GM15510 (cell line): Measurements from ENCODE around the gene GFOD1.

Source experiments
- POLR2A ChIP-seq: IDR thresholded peaks from 3 replicates; pipeline ENCODE4 v1.6.1; 2011; ENCODE audit warnings: borderline replicate concordance; ENCODE audit not compliant: insufficient read length; ENCODE audit errors: extremely low read depth

GFOD1 gene

GRCh38 chr6:13420269-13420668 is 67.1 kb downstream of the GFOD1 start:
- TF ChIP-seq POLR2A = no peak

- TF ChIP-seq POLR2A = no peak
These were observed 67.8 kb downstream of the GFOD1 start for GRCh38 chr6:13419422-13420195.

- no peak for TF ChIP-seq POLR2A
These were observed 68.6 kb downstream of the GFOD1 start for GRCh38 chr6:13418844-13419243.

- TF ChIP-seq POLR2A = no peak
These were observed 69.4 kb downstream of the GFOD1 start for GRCh38 chr6:13417954-13418353.

GRCh38 chr6:13417431-13417830 is 70.0 kb downstream of the GFOD1 start:
- no peak for TF ChIP-seq POLR2A

- no peak for TF ChIP-seq POLR2A
These were observed 72.1 kb downstream of the GFOD1 start for GRCh38 chr6:13415283-13415682.

GRCh38 chr6:13413900-13414555 is 73.4 kb downstream of the GFOD1 start:
- TF ChIP-seq POLR2A = no peak

- no peak for TF ChIP-seq POLR2A
These were observed 73.9 kb downstream of the GFOD1 start for GRCh38 chr6:13413466-13413862.

- no peak for TF ChIP-seq POLR2A
These were observed 74.5 kb downstream of the GFOD1 start for GRCh38 chr6:13412639-13413465.

GRCh38 chr6:13412211-13412610 is 75.2 kb downstream of the GFOD1 start:
- TF ChIP-seq POLR2A = no peak

- TF ChIP-seq POLR2A = no peak
These were observed 75.9 kb downstream of the GFOD1 start for GRCh38 chr6:13411484-13411883.

GRCh38 chr6:13409991-13410390 is 77.4 kb downstream of the GFOD1 start:
- no peak for TF ChIP-seq POLR2A

- no peak for TF ChIP-seq POLR2A
These were observed 79.4 kb downstream of the GFOD1 start for GRCh38 chr6:13407709-13408695.

- TF ChIP-seq POLR2A = no peak
These were observed 80.1 kb downstream of the GFOD1 start for GRCh38 chr6:13407368-13407708.

GRCh38 chr6:13406781-13407180 is 80.6 kb downstream of the GFOD1 start:
- no peak for TF ChIP-seq POLR2A

GRCh38 chr6:13405961-13406477 is 81.4 kb downstream of the GFOD1 start:
- TF ChIP-seq POLR2A = no peak
